H1 (cell line): ENCODE results near the gene VDR. TPM values are rescaled to one million over a fixed set of nuclear protein-coding genes. Genes with fewer than 3 reads are reported as not detected.

Experiments
- EP300 ChIP-seq, 2 experiments: IDR thresholded peaks; 1 replicate in 1 of 2; 2 replicates in 1 of 2; pipeline ENCODE4 v1.6.1; 2011 to 2012; ENCODE audit warnings: low read depth in 2 of 2, low read length in 2 of 2, mild to moderate bottlenecking in 2 of 2, borderline replicate concordance in 1 of 2, inconsistent platforms in 1 of 2, moderate library complexity in 1 of 2
- KDM1A ChIP-seq: fragments of 200-600, 300-600 bp; sonication (generic); IDR thresholded peaks from 2 replicates; pipeline ENCODE4 v1.7.1; 2016; ENCODE audit warnings: mild to moderate bottlenecking, low read length, borderline replicate concordance
- KDM4A ChIP-seq: IDR thresholded peaks from one replicate; pipeline ENCODE4 v1.7.1; 2012; ENCODE audit warnings: low read depth, mild to moderate bottlenecking, moderate library complexity, low read length, inconsistent platforms; ENCODE audit not compliant: severe bottlenecking
- KDM5A ChIP-seq: fragments of 200-600 bp; IDR thresholded peaks from 2 replicates; pipeline ENCODE4 v1.7.1; 2012; ENCODE audit warnings: mild to moderate bottlenecking, low read length, inconsistent platforms, mixed read lengths
- RAD21 ChIP-seq, 2 experiments: IDR thresholded peaks in 1 of 2; conservative IDR thresholded peaks in 1 of 2; 2 replicates each; pipeline ENCODE4 v1.6.1; 2011; ENCODE audit warnings: low read depth in 2 of 2, low read length in 2 of 2, improper control_type of control experiment in 1 of 2, inconsistent platforms in 1 of 2, mild to moderate bottlenecking in 1 of 2, moderate library complexity in 1 of 2
- TCF12 ChIP-seq: IDR thresholded peaks from 2 replicates; pipeline ENCODE4 v1.6.1; 2011; ENCODE audit warnings: low read depth, mild to moderate bottlenecking, low read length
- polyA plus RNA-seq, 7 experiments: library from polyadenylated mRNA; depleted of rRNA in 3 of 7; stranded (reverse) in 5 of 7; unstranded in 2 of 7; fragments of >200 nt in 5 of 7; fragments of 200-250 nt in 2 of 7; gene quantifications; 1 replicate in 5 of 7; 2 replicates in 1 of 7; 4 replicates in 1 of 7; pipeline versions ENCODE4 v1.2.1 to v1.2.3, GENCODE V29; 2011 to 2013; ENCODE audit warnings: missing spikeins in 2 of 7, mixed read lengths in 2 of 7
- total RNA-seq: library from RNA; stranded (reverse); fragmentation: NEBNext Ultra II Directional; extraction: Animal tissue kit (Norgen Biotek cat#: 25700); gene quantifications from 2 replicates; pipeline ENCODE4 v1.2.1, GENCODE V29; 2021

Gene VDR
- total and polyA plus RNA-seq, 2 of the 8 experiments (the other 6 are each of a cell fraction or from before 2014, with no cell fraction given) = 0.44 to 0.65 TPM

DNA sequence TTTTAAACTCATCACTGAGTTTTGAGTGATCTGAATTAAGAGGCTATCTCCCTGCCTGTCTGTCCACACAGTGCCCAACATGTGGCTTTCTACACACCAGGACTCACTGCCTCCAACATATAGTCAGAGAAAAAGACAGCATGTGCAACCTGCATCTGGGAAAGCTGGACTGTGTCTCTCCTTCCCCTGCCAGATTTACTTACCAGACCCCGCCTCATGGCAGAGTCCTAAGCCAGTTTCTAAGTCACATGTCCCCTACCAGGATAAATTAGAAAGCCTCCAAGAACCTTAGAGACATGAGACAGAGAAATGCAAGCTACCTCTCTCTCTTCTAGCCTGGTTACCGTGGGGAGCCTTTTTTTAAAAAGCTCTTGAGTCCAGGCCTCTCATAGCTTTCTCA is 82.4 kb downstream of the VDR start (continued):
- TF ChIP-seq EP300 (IDR thresholded peaks at IDR 0.05; ENCODE audit: borderline replicate concordance in 1 of 2, low read depth in 2 of 2, low read length in 2 of 2) (no peak), RAD21 (IDR thresholded peaks at IDR 0.05 in 1 of 2, conservative IDR thresholded peaks at IDR 0.05 in 1 of 2; ENCODE audit: low read depth in 2 of 2, low read length in 2 of 2) (no peak), KDM1A (no peak), KDM5A (no peak), TCF12 (no peak), KDM4A (no peak)
